OCI-LY1 (cell line): ENCODE measurements around the gene ATP8A2.

Experiments
- EZH2 ChIP-seq: fragments of 200-600 bp; sonication (generic), shearing (Covaris generic); IDR thresholded peaks from 2 replicates; pipeline ENCODE4 v1.8.0; 2017; ENCODE audit warnings: borderline replicate concordance, mixed run types, mild to moderate bottlenecking, antibody characterized with exemption, low read length, moderate library complexity, mixed read lengths
- TF ChIP-seq, protein P1 (sequence below): fragments of 200-600 bp; sonication (generic), shearing (Covaris generic); IDR thresholded peaks from 2 replicates; pipeline ENCODE4 v1.5.1; 2017; ENCODE audit warnings: mild to moderate bottlenecking, antibody characterized with exemption, low read length, moderate library complexity, mixed read lengths

DNA sequence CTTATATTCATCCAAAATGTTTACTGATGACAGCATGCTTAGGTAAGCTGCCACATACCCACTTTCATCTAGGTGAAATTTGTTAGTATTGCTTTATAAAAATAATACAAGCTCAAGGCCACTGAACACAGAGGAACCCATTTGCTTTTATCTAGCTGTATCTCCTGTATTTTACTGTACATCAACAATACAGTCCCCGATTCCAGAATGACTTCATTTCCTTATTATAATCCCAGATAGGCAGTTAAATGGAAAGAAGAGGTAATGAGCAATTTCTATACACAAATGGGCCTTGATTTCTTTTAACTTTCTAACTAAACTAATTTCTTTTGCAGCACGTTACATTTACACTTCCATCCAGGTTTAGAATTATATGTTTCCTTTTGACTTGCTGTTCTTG is 593.8 kb downstream of the ATP8A2 start:
- TF ChIP-seq, protein P1, sequence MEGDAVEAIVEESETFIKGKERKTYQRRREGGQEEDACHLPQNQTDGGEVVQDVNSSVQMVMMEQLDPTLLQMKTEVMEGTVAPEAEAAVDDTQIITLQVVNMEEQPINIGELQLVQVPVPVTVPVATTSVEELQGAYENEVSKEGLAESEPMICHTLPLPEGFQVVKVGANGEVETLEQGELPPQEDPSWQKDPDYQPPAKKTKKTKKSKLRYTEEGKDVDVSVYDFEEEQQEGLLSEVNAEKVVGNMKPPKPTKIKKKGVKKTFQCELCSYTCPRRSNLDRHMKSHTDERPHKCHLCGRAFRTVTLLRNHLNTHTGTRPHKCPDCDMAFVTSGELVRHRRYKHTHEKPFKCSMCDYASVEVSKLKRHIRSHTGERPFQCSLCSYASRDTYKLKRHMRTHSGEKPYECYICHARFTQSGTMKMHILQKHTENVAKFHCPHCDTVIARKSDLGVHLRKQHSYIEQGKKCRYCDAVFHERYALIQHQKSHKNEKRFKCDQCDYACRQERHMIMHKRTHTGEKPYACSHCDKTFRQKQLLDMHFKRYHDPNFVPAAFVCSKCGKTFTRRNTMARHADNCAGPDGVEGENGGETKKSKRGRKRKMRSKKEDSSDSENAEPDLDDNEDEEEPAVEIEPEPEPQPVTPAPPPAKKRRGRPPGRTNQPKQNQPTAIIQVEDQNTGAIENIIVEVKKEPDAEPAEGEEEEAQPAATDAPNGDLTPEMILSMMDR: no peak
- TF ChIP-seq EZH2: no peak
